ENCODE data around the gene TULP4. TPM values are rescaled to one million over a fixed set of nuclear protein-coding genes. Genes with fewer than 3 reads are reported as not detected.
"Not testable (repeated sequence)": the region's sequence is repeated elsewhere in the genome, so short reads cannot be mapped to it uniquely, and the experiment has no call there.

The TULP4 gene
- total and polyA plus RNA-seq, 2 experiments from 2014 or later = 20.0 to 118 TPM

GRCh38 chr6:158474961-158475343, 162.7 kb downstream of the TULP4 start:
- H3K27me3 ChIP-seq = no peaks in the 10 kb centered on the region
- H3K4me3 ChIP-seq = no peak overlapping the region
- no peaks in the 10 kb centered on the region for H3K4me1 ChIP-seq (ENCODE audit: low read depth)
- no peaks in the 10 kb centered on the region for H3K9me3 ChIP-seq (ENCODE audit: low read depth)
- TF ChIP-seq, protein P1, sequence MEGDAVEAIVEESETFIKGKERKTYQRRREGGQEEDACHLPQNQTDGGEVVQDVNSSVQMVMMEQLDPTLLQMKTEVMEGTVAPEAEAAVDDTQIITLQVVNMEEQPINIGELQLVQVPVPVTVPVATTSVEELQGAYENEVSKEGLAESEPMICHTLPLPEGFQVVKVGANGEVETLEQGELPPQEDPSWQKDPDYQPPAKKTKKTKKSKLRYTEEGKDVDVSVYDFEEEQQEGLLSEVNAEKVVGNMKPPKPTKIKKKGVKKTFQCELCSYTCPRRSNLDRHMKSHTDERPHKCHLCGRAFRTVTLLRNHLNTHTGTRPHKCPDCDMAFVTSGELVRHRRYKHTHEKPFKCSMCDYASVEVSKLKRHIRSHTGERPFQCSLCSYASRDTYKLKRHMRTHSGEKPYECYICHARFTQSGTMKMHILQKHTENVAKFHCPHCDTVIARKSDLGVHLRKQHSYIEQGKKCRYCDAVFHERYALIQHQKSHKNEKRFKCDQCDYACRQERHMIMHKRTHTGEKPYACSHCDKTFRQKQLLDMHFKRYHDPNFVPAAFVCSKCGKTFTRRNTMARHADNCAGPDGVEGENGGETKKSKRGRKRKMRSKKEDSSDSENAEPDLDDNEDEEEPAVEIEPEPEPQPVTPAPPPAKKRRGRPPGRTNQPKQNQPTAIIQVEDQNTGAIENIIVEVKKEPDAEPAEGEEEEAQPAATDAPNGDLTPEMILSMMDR (IDR thresholded peaks at IDR 0.05; ENCODE audit: low read depth, low read length) = no peak
- no peak overlapping the region for H3K27ac ChIP-seq
- H3K36me3 ChIP-seq = peaks cover 2% of the 10 kb centered on the region
- peak in 1 of 2 donors; percentile 35 for DNase-seq (ENCODE audit: low read depth in 1 of 2, low spot score in 1 of 2)

- H3K27ac ChIP-seq = no peak overlapping the region
- DNase-seq (ENCODE audit: low read depth in 1 of 2, low spot score in 1 of 2) = peak in 1 of 2 donors; percentile 67
- H3K4me3 ChIP-seq = no peak overlapping the region
- TF ChIP-seq, protein P1 (IDR thresholded peaks at IDR 0.05; ENCODE audit: low read depth, low read length) = no peak
- no peaks in the 10 kb centered on the region for H3K4me1 ChIP-seq (ENCODE audit: low read depth)
- no peaks in the 10 kb centered on the region for H3K9me3 ChIP-seq (ENCODE audit: low read depth)
- no peaks in the 10 kb centered on the region for H3K27me3 ChIP-seq
- H3K36me3 ChIP-seq = peaks cover 4% of the 10 kb centered on the region
These were observed 163.4 kb downstream of the TULP4 start for GRCh38 chr6:158475344-158476302.

GRCh38 chr6:158476389-158476788, 164.1 kb downstream of the TULP4 start:
- TF ChIP-seq, protein P1 (IDR thresholded peaks at IDR 0.05; ENCODE audit: low read depth, low read length) = no peak
- H3K9me3 ChIP-seq (ENCODE audit: low read depth) = no peaks in the 10 kb centered on the region
- peaks cover 11% of the 10 kb centered on the region for H3K36me3 ChIP-seq
- H3K4me3 ChIP-seq = no peak overlapping the region
- no peaks in the 10 kb centered on the region for H3K27me3 ChIP-seq
- no peak overlapping the region for H3K27ac ChIP-seq
- no peak for DNase-seq (ENCODE audit: low read depth in 1 of 2, low spot score in 1 of 2)
- H3K4me1 ChIP-seq (ENCODE audit: low read depth) = no peaks in the 10 kb centered on the region

DNA sequence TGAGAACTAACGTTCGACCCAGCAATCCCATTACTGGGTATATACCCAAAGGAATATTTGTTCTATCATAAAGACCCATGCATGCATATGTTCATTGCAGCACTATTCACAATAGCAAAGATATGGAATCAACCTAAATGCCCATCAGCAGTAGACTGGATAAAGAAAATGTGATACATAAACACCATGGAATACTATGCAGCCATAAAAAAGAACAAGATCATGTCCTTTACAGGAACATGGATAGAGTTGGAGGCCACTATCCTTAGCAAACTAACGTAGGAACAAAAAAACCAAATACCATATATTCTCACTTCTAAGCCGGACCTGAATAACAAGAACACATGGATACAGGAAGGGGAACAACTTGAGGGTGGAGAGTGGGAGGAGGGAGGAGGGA, 165.5 kb downstream of the TULP4 start:
- DNase-seq (ENCODE audit: low read depth in 1 of 2, low spot score in 1 of 2); H3K9me3 ChIP-seq (ENCODE audit: low read depth); H3K4me3 ChIP-seq; H3K4me1 ChIP-seq (ENCODE audit: low read depth); H3K27me3 ChIP-seq; H3K27ac ChIP-seq: not testable (repeated sequence)
- peaks cover 11% of the 10 kb centered on the region for H3K36me3 ChIP-seq

- no peaks in the 10 kb centered on the region for H3K9me3 ChIP-seq (ENCODE audit: low read depth)
- TF ChIP-seq, protein P1 (IDR thresholded peaks at IDR 0.05; ENCODE audit: low read depth, low read length) = no peak
- H3K4me3 ChIP-seq = no peak overlapping the region
- peaks cover 16% of the 10 kb centered on the region for H3K36me3 ChIP-seq
- H3K4me1 ChIP-seq (ENCODE audit: low read depth) = no peaks in the 10 kb centered on the region
- no peak for DNase-seq (ENCODE audit: low read depth in 1 of 2, low spot score in 1 of 2)
- H3K27ac ChIP-seq = no peak overlapping the region
- H3K27me3 ChIP-seq = no peaks in the 10 kb centered on the region
These were observed 168.7 kb downstream of the TULP4 start for GRCh38 chr6:158480989-158481388.

All from cardiac muscle cell (in vitro differentiated cells and primary cell).